Activated CD4-positive, alpha-beta T cell treated with anti-CD3 and anti-CD28 coated beads, Interleukin-2, amount 50 U/mL, for 24 hours (primary cell): Measurements from ENCODE around the gene SLC15A5.

Experiments used
- DNase-seq, 2 donors: peaks; one replicate each; pipeline ENCODE4 v3.0.0-alpha.2; 2020; ENCODE audit warnings: low read depth in 1 of 2, low spot score in 1 of 2

Gene SLC15A5

DNA sequence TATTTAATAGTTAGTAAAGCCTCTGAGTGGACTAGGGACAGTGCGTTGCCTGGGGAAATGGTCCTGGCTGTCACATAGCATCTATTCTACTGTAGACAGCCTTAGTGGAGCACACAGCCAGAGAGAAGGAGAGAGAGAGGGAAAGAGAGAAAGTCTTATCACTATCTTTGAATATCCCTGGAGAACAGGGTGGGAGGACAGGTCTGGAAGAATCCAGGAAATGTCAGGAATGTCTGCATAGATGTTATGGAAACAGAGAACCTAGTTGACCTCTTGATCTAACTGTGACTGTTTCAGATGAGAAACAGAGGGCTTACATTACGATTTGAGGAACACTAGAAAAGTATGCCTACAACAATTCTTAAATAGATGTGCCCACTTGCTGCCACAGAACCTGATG, 92.8 kb downstream of the SLC15A5 start:
- no peak for DNase-seq

- DNase-seq, result no peak
Measured at GRCh38 chr12:16183541-16183940, 93.9 kb downstream of the SLC15A5 start.

GRCh38 chr12:16175840-16176239, 101.6 kb downstream of the SLC15A5 start:
- no peak for DNase-seq

GRCh38 chr12:16174282-16174681, 103.2 kb downstream of the SLC15A5 start:
- no peak for DNase-seq

DNA sequence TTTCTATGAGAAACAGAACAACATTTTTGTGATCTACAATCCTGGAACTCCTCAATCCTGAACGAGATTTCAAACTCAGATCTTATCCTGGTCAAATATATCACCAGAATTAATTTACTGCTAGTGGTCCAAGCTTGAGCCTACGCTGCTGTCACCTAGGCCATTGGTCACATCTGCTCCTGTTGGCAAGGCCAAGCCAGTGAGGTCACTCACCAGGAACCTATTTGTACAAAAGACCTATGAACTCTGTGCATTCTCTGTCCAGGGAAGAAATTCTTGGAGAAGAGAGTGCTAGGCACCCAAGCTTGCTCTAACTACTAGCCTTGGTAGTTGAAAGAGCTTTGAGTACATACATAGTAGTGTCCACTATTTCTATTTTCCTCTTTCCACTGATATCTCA, 106.1 kb downstream of the SLC15A5 start:
- no peak for DNase-seq

DNA sequence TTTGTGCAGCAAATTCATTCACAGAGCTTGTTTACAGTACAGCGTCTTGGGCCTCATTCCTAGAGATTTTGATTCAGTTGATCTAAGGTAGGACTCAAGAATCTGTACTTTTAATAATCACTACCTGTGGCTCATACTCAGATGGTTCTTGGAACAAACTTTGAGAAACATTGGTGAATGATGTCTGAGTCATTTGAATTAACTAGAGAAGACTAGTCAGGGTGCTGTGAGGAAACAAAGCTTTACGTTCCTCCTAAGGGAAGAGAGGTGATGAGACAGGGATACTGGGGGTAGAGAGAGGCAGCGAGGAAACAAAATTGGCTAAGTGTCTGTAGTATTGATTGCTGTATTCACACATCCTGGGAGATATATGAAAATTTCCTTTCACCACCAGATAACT, 109.4 kb downstream of the SLC15A5 start:
- DNase-seq, result no peak

GRCh38 chr12:16166563-16167470, 110.7 kb downstream of the SLC15A5 start:
- DNase-seq, result no peak

GRCh38 chr12:16165506-16165905, 112.0 kb downstream of the SLC15A5 start:
- DNase-seq, result no peak

DNA sequence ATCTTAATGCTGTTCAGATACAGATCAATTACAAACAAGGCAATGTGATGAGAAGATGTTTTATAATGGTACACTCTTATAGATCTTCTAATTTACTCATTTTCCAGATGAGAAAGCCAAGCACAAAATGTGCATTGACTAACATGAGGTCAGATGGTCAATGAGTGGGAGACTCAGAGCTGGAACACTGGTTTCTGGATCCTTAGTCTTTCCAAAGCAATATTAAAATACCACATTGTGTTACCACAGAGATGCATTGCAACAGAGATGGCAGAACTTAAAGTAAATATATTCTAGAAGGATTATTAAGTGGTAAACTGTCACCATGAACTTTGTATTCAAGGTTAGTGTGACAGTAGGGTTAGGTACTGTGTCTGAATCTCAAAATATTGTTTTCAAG, 113.6 kb downstream of the SLC15A5 start:
- DNase-seq, result no peak

GRCh38 chr12:16163146-16163545, 114.3 kb downstream of the SLC15A5 start:
- DNase-seq, result no peak

- no peak for DNase-seq
Measured at GRCh38 chr12:16159571-16159970, 117.9 kb downstream of the SLC15A5 start.

DNA sequence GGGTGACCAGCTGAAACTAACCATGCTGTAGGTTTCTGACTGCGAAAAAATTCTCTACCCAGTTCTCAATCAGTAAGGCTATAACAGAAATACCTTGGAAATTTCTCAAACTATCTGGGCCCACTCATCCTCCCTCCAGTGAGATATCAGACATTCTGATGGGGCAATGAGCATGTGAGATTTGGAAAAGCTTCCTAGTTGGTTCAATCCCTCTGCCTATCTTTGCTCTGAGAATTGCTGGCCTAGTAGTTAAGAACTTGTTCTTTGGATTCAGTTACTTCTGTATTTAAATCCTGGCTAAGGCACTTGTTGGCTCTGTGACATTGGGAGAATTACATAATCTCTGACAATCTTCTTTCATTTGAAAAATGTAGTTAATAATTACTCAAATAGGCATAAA, 119.4 kb downstream of the SLC15A5 start:
- DNase-seq, result no peak

- no peak for DNase-seq
Measured at GRCh38 chr12:16155938-16156337, 121.5 kb downstream of the SLC15A5 start.

- no peak for DNase-seq
Measured at GRCh38 chr12:16154990-16155389, 122.5 kb downstream of the SLC15A5 start.

- DNase-seq, result no peak
Measured at GRCh38 chr12:16152885-16153673, 124.4 kb downstream of the SLC15A5 start.

- DNase-seq, result no peak
Measured at GRCh38 chr12:16150276-16150675, 127.2 kb downstream of the SLC15A5 start.

GRCh38 chr12:16148938-16149337, 128.5 kb downstream of the SLC15A5 start:
- DNase-seq, result no peak
